Activated T-helper 17 cell treated with anti-CD3 and anti-CD28 coated beads, Interleukin-2, amount 50 U/mL, for 72 hours (primary cell): ENCODE results near the gene RAD51AP2. TPM values are rescaled to one million over a fixed set of nuclear protein-coding genes. Genes with fewer than 3 reads are reported as not detected.

Source experiments
- ATAC-seq: fragments of 150-1000 bp; cut with Tn5 transposase; replicated peaks from 2 replicates; pipeline ENCODE4 v1.10.0; 2021; ENCODE audit warnings: mild to moderate bottlenecking, moderate library complexity
- H3K27ac Mint-ChIP-seq: one replicate; pipeline ENCODE4 v1.8.0; 2022; ENCODE audit warnings: mixed read lengths
- H3K27me3 Mint-ChIP-seq: one replicate; pipeline ENCODE4 v1.8.0; 2022; ENCODE audit warnings: mixed read lengths
- H3K36me3 Mint-ChIP-seq: one replicate; pipeline ENCODE4 v1.8.0; 2022; ENCODE audit warnings: low read depth, mild to moderate bottlenecking, mixed read lengths
- H3K4me1 Mint-ChIP-seq: one replicate; pipeline ENCODE4 v1.8.0; 2022; ENCODE audit warnings: mixed read lengths
- H3K4me3 Mint-ChIP-seq: one replicate; pipeline ENCODE4 v1.8.0; 2022; ENCODE audit warnings: mild to moderate bottlenecking, mixed read lengths
- H3K9me3 Mint-ChIP-seq: one replicate; pipeline ENCODE4 v1.8.0; 2022; ENCODE audit warnings: mixed read lengths
- total RNA-seq, 2 donors: library from RNA; stranded (reverse); gene quantifications; one replicate each; pipeline ENCODE4 v1.2.3, GENCODE V29; 2022

RAD51AP2 gene
- total RNA-seq, 2 donors from 2014 or later, result not detected

DNA sequence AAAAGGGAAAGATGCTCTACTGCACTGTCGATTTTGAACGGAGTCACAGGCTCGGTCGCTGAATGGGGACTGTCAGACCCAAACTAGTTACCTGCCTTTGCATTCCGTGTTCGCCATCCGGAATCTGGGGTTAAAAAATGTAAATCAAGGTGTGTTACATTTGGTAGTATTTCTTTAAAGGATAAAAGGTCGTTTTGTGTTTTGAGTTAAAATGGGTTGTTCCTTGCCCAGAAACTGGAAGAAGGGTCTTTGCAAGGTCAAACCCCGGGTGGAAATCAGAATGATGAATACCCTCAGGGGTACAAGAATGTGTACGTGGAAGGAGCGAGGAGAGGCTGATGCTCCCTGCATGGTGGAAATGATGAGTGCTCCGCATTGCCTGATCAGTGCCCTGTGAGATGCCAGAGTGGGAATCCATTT is 23.3 kb upstream of the RAD51AP2 start:
- peaks cover 8% of the 10 kb centered on the region for H3K4me1 Mint-ChIP-seq
- H3K27me3 Mint-ChIP-seq, result peaks cover 44% of the 10 kb centered on the region
- no peak overlapping the region for H3K27ac Mint-ChIP-seq
- H3K9me3 Mint-ChIP-seq, result peaks cover 5% of the 10 kb centered on the region
- no peaks in the 10 kb centered on the region for H3K36me3 Mint-ChIP-seq
- no peak for ATAC-seq
- no peak overlapping the region for H3K4me3 Mint-ChIP-seq

DNA sequence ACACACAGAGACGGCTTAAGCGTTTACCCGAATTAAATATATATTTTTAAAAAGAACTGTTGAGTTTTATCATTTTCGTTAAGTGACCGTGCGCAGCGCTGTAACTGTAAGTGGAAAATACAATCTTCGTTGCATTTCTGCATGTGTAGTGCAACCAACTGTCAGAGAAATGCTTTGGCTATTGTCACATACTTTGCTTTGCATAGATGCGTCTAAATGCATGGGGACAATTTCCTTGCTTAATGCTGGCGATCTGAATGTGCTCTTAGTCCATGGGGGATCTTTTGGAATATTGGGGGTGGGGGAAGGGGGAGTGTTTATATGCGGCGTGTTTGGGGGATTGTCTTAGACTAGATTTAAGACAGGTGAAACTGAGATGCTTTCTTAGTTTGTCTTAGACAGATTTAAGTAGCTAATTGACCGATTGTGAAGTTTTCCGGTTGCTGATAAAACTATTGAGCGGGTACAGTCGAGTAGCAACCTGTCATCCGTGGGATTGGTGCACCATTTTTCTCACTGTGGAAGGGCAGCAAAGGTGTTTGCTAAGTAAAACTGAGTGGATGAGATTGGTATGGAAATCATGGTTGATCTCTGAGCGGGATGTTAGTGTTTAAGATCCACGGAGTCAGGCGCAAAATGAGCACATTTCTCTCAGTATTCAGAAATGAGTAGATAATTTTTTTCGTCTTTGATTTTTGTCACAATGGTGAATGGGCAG is 22.7 kb upstream of the RAD51AP2 start:
- peaks cover 48% of the 10 kb centered on the region for H3K27me3 Mint-ChIP-seq
- H3K4me1 Mint-ChIP-seq, result peaks cover 8% of the 10 kb centered on the region
- no peak overlapping the region for H3K27ac Mint-ChIP-seq
- no peaks in the 10 kb centered on the region for H3K36me3 Mint-ChIP-seq
- H3K4me3 Mint-ChIP-seq, result no peak overlapping the region
- H3K9me3 Mint-ChIP-seq, result peaks cover 5% of the 10 kb centered on the region
- no peak for ATAC-seq

DNA sequence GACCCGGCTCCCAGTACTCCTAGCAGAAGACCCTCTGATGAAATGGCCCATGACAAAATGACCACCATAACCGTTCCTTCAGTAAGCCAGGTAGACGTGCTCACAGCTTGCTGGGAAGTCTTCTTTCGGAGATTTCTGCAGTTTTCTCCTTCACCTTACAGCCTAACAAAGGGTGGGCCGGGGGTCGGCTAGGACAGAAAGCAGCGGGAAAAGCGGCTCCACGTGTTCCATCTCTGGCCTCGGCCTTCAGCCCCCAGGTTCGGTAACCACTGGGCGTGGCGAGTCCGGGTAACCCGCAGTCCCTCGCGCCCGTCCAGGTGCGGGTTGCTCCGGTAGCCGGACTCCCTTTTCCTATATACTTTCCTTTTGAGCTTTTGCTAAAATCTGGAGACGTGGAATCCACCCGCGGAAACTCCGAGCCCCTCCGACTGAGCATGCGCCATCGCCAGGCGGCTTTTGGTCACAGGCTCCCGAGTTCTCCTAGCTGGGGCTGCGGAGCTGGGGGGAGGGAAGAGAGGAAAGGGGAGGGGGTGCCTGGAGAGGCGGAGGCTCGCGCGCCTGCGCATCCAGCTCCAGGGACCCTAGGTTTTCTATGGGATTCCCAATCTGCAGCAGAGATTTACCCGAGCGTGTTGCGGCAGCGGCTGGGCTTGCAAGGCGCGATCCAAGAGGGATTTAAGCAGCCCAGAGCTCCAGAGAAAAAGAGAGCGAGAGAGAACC is 22.0 kb upstream of the RAD51AP2 start, which contains the start of gene VSNL1:
Gene VSNL1, plus strand, starts transcription at position 604 of the 720 bp plus-strand sequence. CDS start 51,379 bp downstream, outside the sequence.
- Mint-ChIP-seq H3K4me1 (peaks cover 8% of the 10 kb centered on the region), H3K4me3 (no peak within 1 kb of the TSS), H3K9me3 (peaks cover 5% of the 10 kb centered on the region), H3K36me3 (no peaks in the 10 kb centered on the region), H3K27ac (no peak within 1 kb of the TSS), H3K27me3 (peaks cover 52% of the 10 kb centered on the region)
- ATAC-seq, result no peak

DNA sequence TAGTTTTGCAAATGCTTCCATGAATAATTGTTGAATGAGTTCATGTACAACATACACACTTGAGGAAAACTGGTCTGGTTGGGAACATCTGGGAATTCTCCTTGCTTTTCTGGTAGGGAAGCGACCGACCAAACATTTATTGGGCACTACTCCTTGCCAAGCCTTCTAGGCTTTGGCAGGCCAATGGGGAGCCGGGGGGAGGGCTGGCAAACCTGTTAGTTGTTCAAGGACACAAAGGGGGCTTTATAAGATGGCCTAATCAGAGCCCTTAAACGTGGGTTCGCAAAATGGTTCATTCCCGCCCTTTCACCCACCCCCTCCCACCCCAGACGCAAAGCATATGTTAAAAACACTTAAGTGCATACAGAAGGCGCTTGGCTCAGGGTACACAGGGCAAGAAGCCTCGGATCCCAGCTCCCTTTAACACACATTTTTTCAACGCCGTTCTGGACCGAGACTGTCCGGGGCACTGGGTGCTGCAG is 21.4 kb upstream of the RAD51AP2 start:
- ATAC-seq, result no peak
- peaks cover 54% of the 10 kb centered on the region for H3K27me3 Mint-ChIP-seq
- H3K4me1 Mint-ChIP-seq, result peaks cover 8% of the 10 kb centered on the region
- H3K36me3 Mint-ChIP-seq, result no peaks in the 10 kb centered on the region
- peaks cover 5% of the 10 kb centered on the region for H3K9me3 Mint-ChIP-seq
- H3K27ac Mint-ChIP-seq, result no peak overlapping the region
- no peak overlapping the region for H3K4me3 Mint-ChIP-seq

GRCh38 chr2:17538844-17539554 is 20.8 kb upstream of the RAD51AP2 start:
- Mint-ChIP-seq H3K27me3 (peaks cover 54% of the 10 kb centered on the region), H3K9me3 (peaks cover 5% of the 10 kb centered on the region), H3K4me3 (no peak overlapping the region), H3K4me1 (peaks cover 8% of the 10 kb centered on the region), H3K36me3 (no peaks in the 10 kb centered on the region), H3K27ac (no peak overlapping the region)
- ATAC-seq, result no peak

- Mint-ChIP-seq H3K9me3 (peaks cover 5% of the 10 kb centered on the region), H3K4me3 (no peak overlapping the region), H3K27me3 (peaks cover 50% of the 10 kb centered on the region), H3K36me3 (no peaks in the 10 kb centered on the region), H3K4me1 (peaks cover 8% of the 10 kb centered on the region), H3K27ac (no peak overlapping the region)
- no peak for ATAC-seq
These were observed 20.0 kb upstream of the RAD51AP2 start for GRCh38 chr2:17538022-17538843.

DNA sequence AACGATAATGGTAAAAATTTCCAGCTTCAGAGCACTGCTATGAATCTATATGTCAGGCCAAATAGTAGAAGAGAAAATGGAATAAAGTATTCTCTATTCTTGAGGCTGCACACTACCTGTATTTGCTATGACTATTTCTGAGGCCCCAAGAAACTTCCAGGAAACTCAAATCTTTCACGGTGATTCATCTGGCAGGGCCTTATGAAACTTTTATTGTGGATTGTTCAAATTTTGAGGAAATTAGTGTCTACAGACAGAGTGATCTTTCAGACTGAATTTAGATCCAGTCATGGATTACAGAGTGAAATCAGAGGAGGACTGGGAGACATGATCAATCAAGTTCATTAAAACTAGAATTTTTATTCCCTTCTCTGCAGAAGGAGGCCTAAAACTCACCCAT is 18.2 kb upstream of the RAD51AP2 start:
- H3K4me3 Mint-ChIP-seq, result no peak overlapping the region

DNA sequence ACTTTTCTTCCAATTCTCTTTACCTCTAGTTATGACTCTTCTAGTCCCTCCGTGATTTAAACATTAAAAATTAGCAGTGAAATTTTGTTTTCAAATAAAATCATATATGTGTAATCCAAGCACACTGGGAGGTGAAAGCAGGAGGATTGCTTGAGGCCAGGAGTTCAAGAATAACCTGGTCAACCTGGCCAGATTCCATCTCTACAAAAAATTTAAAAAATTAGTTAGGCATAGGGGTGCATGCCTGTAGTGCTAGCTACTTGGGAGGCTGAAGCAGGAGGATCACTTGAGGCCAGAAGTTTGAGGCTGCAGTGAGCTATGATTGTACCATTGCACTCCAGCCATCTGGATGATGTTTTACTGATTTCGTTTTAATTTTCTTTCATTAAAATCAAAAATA is 15.3 kb upstream of the RAD51AP2 start:
- no peak for ATAC-seq
- Mint-ChIP-seq H3K4me3 (no peak overlapping the region), H3K9me3 (no peaks in the 10 kb centered on the region), H3K27ac (no peak overlapping the region), H3K27me3 (peaks cover 22% of the 10 kb centered on the region), H3K4me1 (no peaks in the 10 kb centered on the region), H3K36me3 (no peaks in the 10 kb centered on the region)

More for the DNA sequence above, 18.2 kb upstream of the RAD51AP2 start:
- Mint-ChIP-seq H3K9me3 (peaks cover 5% of the 10 kb centered on the region), H3K36me3 (no peaks in the 10 kb centered on the region), H3K27me3 (peaks cover 42% of the 10 kb centered on the region), H3K4me1 (peaks cover 8% of the 10 kb centered on the region), H3K27ac (no peak overlapping the region)
- no peak for ATAC-seq

DNA sequence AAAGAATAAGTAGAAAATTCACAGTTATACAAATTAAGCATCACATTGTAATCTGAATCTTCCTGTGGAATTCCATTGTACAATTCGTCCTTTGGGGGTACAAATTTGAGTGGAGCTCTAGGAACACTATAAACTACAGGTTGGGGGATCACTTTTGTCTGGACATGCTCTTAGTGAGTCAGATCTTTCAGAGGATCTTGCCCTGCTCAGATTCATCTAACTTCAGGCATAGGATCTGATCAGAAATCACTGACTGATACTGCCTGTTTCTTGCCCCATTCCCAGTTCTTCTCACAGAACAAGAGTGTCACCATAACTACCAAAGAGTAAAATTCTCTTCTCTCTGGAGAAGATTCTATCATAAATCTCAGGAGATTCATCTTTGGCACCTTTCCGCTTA is 11.5 kb upstream of the RAD51AP2 start:
- ATAC-seq, result no peak
- no peak overlapping the region for H3K4me3 Mint-ChIP-seq
- H3K36me3 Mint-ChIP-seq, result no peaks in the 10 kb centered on the region
- H3K27me3 Mint-ChIP-seq, result no peaks in the 10 kb centered on the region
- H3K4me1 Mint-ChIP-seq, result no peaks in the 10 kb centered on the region
- no peak overlapping the region for H3K27ac Mint-ChIP-seq
- no peaks in the 10 kb centered on the region for H3K9me3 Mint-ChIP-seq

GRCh38 chr2:17522303-17522702 is 4.1 kb upstream of the RAD51AP2 start:
- Mint-ChIP-seq H3K36me3 (no peaks in the 10 kb centered on the region), H3K9me3 (no peaks in the 10 kb centered on the region), H3K27me3 (peaks cover 11% of the 10 kb centered on the region), H3K27ac (no peak overlapping the region), H3K4me3 (no peak overlapping the region), H3K4me1 (no peaks in the 10 kb centered on the region)
- ATAC-seq, result no peak

DNA sequence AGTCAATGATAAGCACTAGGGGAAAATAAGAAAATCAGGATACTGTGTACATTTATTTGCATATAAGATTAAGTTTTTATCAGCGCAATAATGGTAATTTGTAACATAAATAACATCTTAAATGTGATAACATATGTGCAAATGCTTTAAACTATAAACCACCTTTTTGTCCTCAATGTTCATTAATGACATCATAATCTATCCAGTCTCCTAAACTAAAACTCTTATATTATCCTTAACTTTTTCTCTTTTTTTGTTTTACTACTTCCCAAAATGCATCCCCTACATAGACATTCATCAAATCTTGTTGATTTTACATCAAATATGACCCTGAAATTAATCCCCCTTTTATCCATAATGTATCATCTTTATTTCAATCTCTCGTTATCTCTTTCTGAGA is 3.4 kb upstream of the RAD51AP2 start:
- Mint-ChIP-seq H3K36me3 (no peaks in the 10 kb centered on the region), H3K9me3 (no peaks in the 10 kb centered on the region), H3K4me3 (no peak overlapping the region), H3K4me1 (no peaks in the 10 kb centered on the region), H3K27me3 (peaks cover 11% of the 10 kb centered on the region), H3K27ac (no peak overlapping the region)
- no peak for ATAC-seq

DNA sequence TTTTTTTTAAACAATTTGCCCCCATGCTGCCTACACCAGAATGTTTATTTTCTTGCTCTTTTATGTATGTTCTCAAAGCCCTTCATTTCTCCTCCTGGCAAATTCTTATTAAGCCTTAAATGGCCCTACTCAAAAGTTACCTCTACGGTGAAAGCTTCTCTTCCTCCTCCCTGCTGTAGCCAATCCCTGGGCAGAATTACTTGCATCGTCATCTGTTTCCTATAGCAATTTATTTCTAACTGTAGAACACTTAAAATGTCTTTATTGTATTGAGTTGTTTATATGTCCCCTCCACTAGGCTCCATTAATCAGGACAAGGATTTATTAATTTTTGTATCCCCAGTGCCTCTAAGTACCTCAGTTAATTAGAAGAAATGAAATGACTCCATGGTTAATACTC is 2.5 kb upstream of the RAD51AP2 start:
- H3K27me3 Mint-ChIP-seq, result peaks cover 11% of the 10 kb centered on the region
- ATAC-seq, result no peak

GRCh38 chr2:17519486-17519885 is 1.2 kb upstream of the RAD51AP2 start:
- Mint-ChIP-seq H3K4me1 (no peaks in the 10 kb centered on the region), H3K27ac (no peak overlapping the region), H3K9me3 (no peaks in the 10 kb centered on the region), H3K36me3 (no peaks in the 10 kb centered on the region), H3K27me3 (peaks cover 11% of the 10 kb centered on the region), H3K4me3 (no peak overlapping the region)
- no peak for ATAC-seq

More for the DNA sequence above, 2.5 kb upstream of the RAD51AP2 start:
- Mint-ChIP-seq H3K4me1 (no peaks in the 10 kb centered on the region), H3K27ac (no peak overlapping the region), H3K36me3 (no peaks in the 10 kb centered on the region), H3K9me3 (no peaks in the 10 kb centered on the region), H3K4me3 (no peak overlapping the region)
